H1 (cell line): ENCODE measurements around the gene PRICKLE1. TPM values are rescaled to one million over a fixed set of nuclear protein-coding genes. Genes with fewer than 3 reads are reported as not detected.
A peak's percentile ranks its signal among the peaks of the same experiment; 100 is the strongest.

ENCODE experiments used
- CTCF ChIA-PET: fragments of 300-600 bp; sonication (Branson Sonifier 250); formaldehyde crosslinking; loops from one replicate; lab custom pipeline; 2021; ENCODE audit not compliant: partially characterized antibody; lab: Charles Lee
- POLR2A ChIA-PET: fragments of 300-600 bp; sonication (Branson Sonifier 250); formaldehyde crosslinking; loops from one replicate; lab custom pipeline; 2021; ENCODE audit warnings: inconsistent platforms; ENCODE audit not compliant: partially characterized antibody; lab: Charles Lee
- DNase-seq, 2 experiments: peaks; one replicate each; pipeline versions ENCODE4 v3.0.0 to v3.0.0-alpha.2; 2010 to 2022; ENCODE audit warnings: low spot score in 2 of 2, low read depth in 1 of 2, mixed read lengths in 1 of 2
- FAIRE-seq: peaks from 2 replicates; lab custom pipeline; 2011; peaks lifted over from hg19 to GRCh38; lab: Jason Lieb, UNC
- H2AFZ ChIP-seq: 2 replicates; pipeline ENCODE4 v1.8.1; 2012; ENCODE audit warnings: low read length, inconsistent platforms
- H2AK5ac ChIP-seq: 2 replicates; pipeline ENCODE4 v1.6.1; 2013; ENCODE audit warnings: low read depth, low read length
- H2BK120ac ChIP-seq: replicated peaks from 2 replicates; pipeline ENCODE3; 2013; ENCODE audit warnings: low read depth, low read length, inconsistent platforms
- H2BK12ac ChIP-seq: 2 replicates; pipeline ENCODE4 v1.6.1; 2013; ENCODE audit warnings: low read depth, low read length
- H2BK15ac ChIP-seq: 2 replicates; pipeline ENCODE4 v1.6.1; 2013; ENCODE audit warnings: low read length
- H2BK20ac ChIP-seq: 2 replicates; pipeline ENCODE4 v1.6.1; 2013; ENCODE audit warnings: low read length
- H2BK5ac ChIP-seq: 2 replicates; pipeline ENCODE4 v1.6.1; 2013; ENCODE audit warnings: low read depth, low read length
- H3K14ac ChIP-seq: 2 replicates; pipeline ENCODE4 v1.6.1; 2013; ENCODE audit warnings: inconsistent platforms; ENCODE audit not compliant: insufficient read length
- H3K18ac ChIP-seq: 2 replicates; pipeline ENCODE4 v1.6.1; 2013; ENCODE audit warnings: low read length; ENCODE audit errors: extremely low read depth
- H3K23ac ChIP-seq: 2 replicates; pipeline ENCODE4 v1.6.1; 2013; ENCODE audit warnings: inconsistent platforms; ENCODE audit not compliant: insufficient read length
- H3K23me2 ChIP-seq: 2 replicates; pipeline ENCODE4 v1.6.1; 2013; ENCODE audit warnings: low read depth, low read length
- H3K27ac ChIP-seq: 2 replicates; pipeline ENCODE4 v1.6.1; 2011; ENCODE audit warnings: low read depth, low read length, inconsistent platforms
- H3K27me3 ChIP-seq, 4 experiments: replicated peaks in 1 of 4; 1 replicate in 1 of 4; 2 replicates in 3 of 4; pipeline versions ENCODE4 v1.6.1 to v1.8.1; 2011 to 2013; ENCODE audit warnings: low read length in 3 of 4, mild to moderate bottlenecking in 3 of 4, inconsistent platforms in 2 of 4, mixed read lengths in 2 of 4, moderate library complexity in 1 of 4; ENCODE audit not compliant: control insufficient read depth in 3 of 4, insufficient read depth in 3 of 4; ENCODE audit errors: extremely low read depth in 1 of 4
- H3K36me3 ChIP-seq, 4 experiments: 2 replicates each; pipeline versions ENCODE4 v1.6.1 to v1.8.1; 2011 to 2013; ENCODE audit warnings: mild to moderate bottlenecking in 4 of 4, low read length in 3 of 4, moderate library complexity in 2 of 4, control low read depth in 1 of 4, inconsistent platforms in 1 of 4; ENCODE audit not compliant: insufficient read depth in 4 of 4, control insufficient read depth in 2 of 4
- H3K4ac ChIP-seq: replicated peaks from 2 replicates; pipeline ENCODE3; 2013; ENCODE audit warnings: low read length, low read depth, mixed read lengths, inconsistent platforms; ENCODE audit not compliant: insufficient read length
- H3K4me1 ChIP-seq, 4 experiments: replicated peaks in 1 of 4; 1 replicate in 1 of 4; 2 replicates in 3 of 4; pipeline versions ENCODE4 v1.6.1 to v1.8.1; 2011 to 2013; ENCODE audit warnings: low read length in 3 of 4, inconsistent platforms in 2 of 4, mixed read lengths in 1 of 4; ENCODE audit not compliant: insufficient read depth in 4 of 4, control insufficient read depth in 3 of 4
- H3K4me2 ChIP-seq, 2 experiments: 2 replicates each; pipeline versions ENCODE4 v1.6.1 to v1.8.1; 2011 to 2013; ENCODE audit warnings: low read depth in 2 of 2, low read length in 2 of 2, control low read depth in 1 of 2, inconsistent platforms in 1 of 2, mild to moderate bottlenecking in 1 of 2; ENCODE audit not compliant: insufficient read depth in 1 of 2
- H3K4me3 ChIP-seq, 4 experiments: fragments of 200-600, 300-600 bp in 1 of 4; sonication (generic), shearing (Covaris generic), sonication (Bioruptor Twin) in 1 of 4; 2 replicates each; pipeline versions ENCODE4 v1.5.1 to v1.8.1; 2011 to 2016; ENCODE audit warnings: low read length in 4 of 4, low read depth in 3 of 4, control low read depth in 2 of 4, inconsistent platforms in 2 of 4, mild to moderate bottlenecking in 2 of 4, mixed read lengths in 1 of 4, moderate library complexity in 1 of 4; ENCODE audit not compliant: insufficient read depth in 2 of 4; ENCODE audit errors: extremely low read depth in 1 of 4
- H3K56ac ChIP-seq: replicated peaks from 2 replicates; pipeline ENCODE3; 2013; ENCODE audit warnings: low read depth, mild to moderate bottlenecking, mixed read lengths, low read length, inconsistent platforms; ENCODE audit not compliant: insufficient read length
- H3K79me1 ChIP-seq: 2 replicates; pipeline ENCODE4 v1.6.1; 2013; ENCODE audit warnings: low read depth, low read length, control low read depth
- H3K79me2 ChIP-seq, 2 experiments: 2 replicates each; pipeline versions ENCODE4 v1.6.1 to v1.8.1; 2012 to 2013; ENCODE audit warnings: low read length in 2 of 2, mild to moderate bottlenecking in 2 of 2, inconsistent platforms in 1 of 2; ENCODE audit not compliant: insufficient read depth in 2 of 2, control insufficient read depth in 1 of 2
- H3K9ac ChIP-seq, 4 experiments: replicated peaks in 1 of 4; 1 replicate in 1 of 4; 2 replicates in 3 of 4; pipeline versions ENCODE4 v1.6.1 to v1.8.1; 2011 to 2013; ENCODE audit warnings: low read depth in 3 of 4, low read length in 3 of 4, control low read depth in 2 of 4, mild to moderate bottlenecking in 2 of 4, moderate library complexity in 2 of 4, inconsistent platforms in 1 of 4; ENCODE audit errors: extremely low read depth in 1 of 4
- H3K9me3 ChIP-seq, 2 experiments: 2 replicates each; pipeline versions ENCODE4 v1.6.1 to v1.8.1; 2012 to 2013; ENCODE audit warnings: mild to moderate bottlenecking in 2 of 2, moderate library complexity in 2 of 2, control low read depth in 1 of 2, inconsistent platforms in 1 of 2, low read depth in 1 of 2, low read length in 1 of 2, mixed read lengths in 1 of 2; ENCODE audit not compliant: insufficient read depth in 2 of 2
- H4K20me1 ChIP-seq, 2 experiments: replicated peaks in 1 of 2; 2 replicates each; pipeline versions ENCODE3 to v1.8.1; 2011 to 2013; ENCODE audit warnings: inconsistent platforms in 2 of 2, low read length in 2 of 2, mild to moderate bottlenecking in 1 of 2; ENCODE audit not compliant: insufficient read depth in 2 of 2, control insufficient read depth in 1 of 2
- H4K5ac ChIP-seq: 2 replicates; pipeline ENCODE4 v1.6.1; 2013; ENCODE audit warnings: low read length, low read depth, mixed read lengths, inconsistent platforms; ENCODE audit not compliant: insufficient read length
- H4K8ac ChIP-seq: 2 replicates; pipeline ENCODE4 v1.8.0; 2013; ENCODE audit warnings: mild to moderate bottlenecking, moderate library complexity, low read length, inconsistent platforms; ENCODE audit not compliant: insufficient read depth; ENCODE audit errors: extremely low read depth
- H4K91ac ChIP-seq: replicated peaks from 2 replicates; pipeline ENCODE3; 2013; ENCODE audit warnings: low read length, mixed read lengths, inconsistent platforms; ENCODE audit not compliant: insufficient read length
- CTBP2 ChIP-seq: IDR thresholded peaks from 2 replicates; pipeline ENCODE4 v1.7.0; 2011; ENCODE audit warnings: borderline replicate concordance, mild to moderate bottlenecking, moderate library complexity, mixed read lengths, low read length; ENCODE audit not compliant: insufficient read depth, insufficient read length
- GABPA ChIP-seq: IDR thresholded peaks from 2 replicates; pipeline ENCODE4 v1.6.1; 2011; ENCODE audit warnings: mild to moderate bottlenecking, low read length, moderate library complexity, borderline replicate concordance; ENCODE audit not compliant: insufficient read depth
- HDAC6 ChIP-seq: IDR thresholded peaks from one replicate; pipeline ENCODE4 v1.7.1; 2012; ENCODE audit warnings: low read depth, mild to moderate bottlenecking, inconsistent platforms, low read length, moderate library complexity
- POLR2A ChIP-seq, 2 experiments: IDR thresholded peaks; 1 replicate in 1 of 2; 2 replicates in 1 of 2; pipeline ENCODE4 v1.6.1; 2011; ENCODE audit warnings: low read depth in 2 of 2, low read length in 2 of 2, mild to moderate bottlenecking in 2 of 2; ENCODE audit errors: control extremely low read depth in 1 of 2
- RXRA ChIP-seq: IDR thresholded peaks from 2 replicates; pipeline ENCODE4 v1.6.1; 2011; ENCODE audit warnings: low read depth, mild to moderate bottlenecking, low read length, moderate library complexity; ENCODE audit not compliant: insufficient read depth
- SIN3A ChIP-seq, 2 experiments: IDR thresholded peaks in 1 of 2; conservative IDR thresholded peaks in 1 of 2; 2 replicates each; pipeline ENCODE4 v1.6.1; 2011 to 2012; ENCODE audit warnings: low read length in 2 of 2, improper control_type of control experiment in 1 of 2, low read depth in 1 of 2, mild to moderate bottlenecking in 1 of 2
- SRF ChIP-seq: IDR thresholded peaks from 2 replicates; pipeline ENCODE4 v1.6.1; 2011; ENCODE audit warnings: mild to moderate bottlenecking, low read depth, low read length, moderate library complexity
- WGBS, 2 experiments: shearing (Covaris generic) in 1 of 2; methylation state at CpG; one replicate each; pipeline versions ENCODE4 v1.1.6 to v1.1.7; 2013 to 2015; ENCODE audit warnings: low lambda C conversion rate in 2 of 2, mixed read lengths in 2 of 2, inconsistent platforms in 1 of 2, low coverage in 1 of 2, missing lambda C conversion rate in 1 of 2; ENCODE audit not compliant: insufficient replicate concordance in 2 of 2, insufficient coverage in 1 of 2, insufficient read length in 1 of 2; ENCODE audit errors: extremely low coverage in 1 of 2, missing lambda C conversion rate in 1 of 2; 5-methylcytosine and 5-hydroxymethylcytosine counted together
- polyA plus RNA-seq, 7 experiments: library from polyadenylated mRNA; depleted of rRNA in 3 of 7; stranded (reverse) in 5 of 7; unstranded in 2 of 7; fragments of >200 nt in 5 of 7; fragments of 200-250 nt in 2 of 7; gene quantifications; 1 replicate in 5 of 7; 2 replicates in 1 of 7; 4 replicates in 1 of 7; pipeline versions ENCODE4 v1.2.1 to v1.2.3, GENCODE V29; 2011 to 2013; ENCODE audit warnings: missing spikeins in 2 of 7, mixed read lengths in 2 of 7
- total RNA-seq: library from RNA; stranded (reverse); fragmentation: NEBNext Ultra II Directional; extraction: Animal tissue kit (Norgen Biotek cat#: 25700); gene quantifications from 2 replicates; pipeline ENCODE4 v1.2.1, GENCODE V29; 2021

Gene PRICKLE1
- total and polyA plus RNA-seq, 2 of the 8 experiments (the other 6 are each of a cell fraction or from before 2014, with no cell fraction given): 14.0 to 22.4 TPM

DNA sequence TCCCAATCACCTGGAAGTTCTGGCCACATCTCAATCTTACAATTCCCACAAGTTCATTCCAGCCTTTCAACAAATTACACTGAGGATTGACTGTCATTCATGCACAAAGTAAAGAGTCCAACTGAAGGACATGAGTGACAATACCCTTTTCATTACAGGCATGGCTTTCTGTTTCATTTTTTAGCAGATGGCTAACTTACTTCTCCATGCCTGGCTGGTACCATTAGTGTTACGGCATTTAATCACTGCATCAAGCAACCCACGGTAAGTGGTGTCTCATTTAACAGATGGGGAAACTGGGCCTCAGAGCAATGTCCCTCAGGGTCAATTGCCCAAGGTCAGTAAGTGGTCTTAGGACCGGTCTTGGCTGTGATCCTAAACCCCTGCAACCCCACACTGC is 114.4 kb downstream of the PRICKLE1 start:
- Histone ChIP-seq H4K20me1 (peaks cover 13 to 15% of the 10 kb centered on the region in 2 experiments), H4K5ac (no peak overlapping the region), H3K36me3 (peaks cover 0 to 10% (median 3%) of the 10 kb centered on the region in 4 experiments; a peak in 2 of 8 replicates), H3K79me2 (peaks cover 6 to 88% of the 10 kb centered on the region in 2 experiments; a peak in 3 of 4 replicates), H2BK12ac (no peak overlapping the region), H3K23ac (no peak overlapping the region), H4K91ac (no peak overlapping the region), H2AFZ (no peak overlapping the region), H3K56ac (no peak overlapping the region), H4K8ac (no peak overlapping the region), H3K4me1 (peaks cover 2 to 10% (median 3%) of the 10 kb centered on the region in 4 experiments; a peak in 5 of 7 replicates), H2BK5ac (no peak overlapping the region), H3K18ac (no peak overlapping the region), H3K14ac (no peak overlapping the region), H3K9me3 (no peaks in the 10 kb centered on the region), H3K4me3 (no peak overlapping the region), H3K4me2 (peak overlapping the region in 1 of 2 experiments; percentile 5; a peak in 2 of 4 replicates), H3K27ac (no peak overlapping the region), H3K79me1 (peaks cover 4% of the 10 kb centered on the region), H3K9ac (no peak overlapping the region), H3K23me2 (no peaks in the 10 kb centered on the region), H3K27me3 (no peaks in the 10 kb centered on the region), H2BK20ac (no peak overlapping the region), H2BK120ac (no peak overlapping the region), H2AK5ac (no peak overlapping the region), H2BK15ac (no peak overlapping the region), H3K4ac (no peak overlapping the region)
- WGBS, 2 experiments: 97% methylated on average over 3 of the region's 3 CpGs; no CpG with 5 or more reads in 1 of the 2 experiments
- no peak for FAIRE-seq
- ChIA-PET CTCF (interaction anchor here (0.7 to 1.5 kb wide), 2 partner anchors 8 to 270 kb away, joined by 3 to 8 read pairs; no protein-coding TSS in a partner anchor), POLR2A (interaction anchor here (1.0 to 3.0 kb wide), 5 partner anchors 9 to 584 kb away, joined by 3 to 21 read pairs (median 4); no protein-coding TSS in a partner anchor)
- TF ChIP-seq HDAC6: no peak
- no peak for TF ChIP-seq POLR2A (IDR thresholded peaks at IDR 0.05; ENCODE audit: control extremely low read depth in 1 of 2, low read depth in 2 of 2, low read length in 2 of 2)
- no peak for TF ChIP-seq RXRA
- no peak for TF ChIP-seq SRF
- TF ChIP-seq SIN3A (conservative IDR thresholded peaks at IDR 0.05 in 1 of 2, IDR thresholded peaks at IDR 0.05 in 1 of 2; ENCODE audit: low read depth in 1 of 2, low read length in 2 of 2): no peak
- no peak for TF ChIP-seq CTBP2
- TF ChIP-seq GABPA: no peak
- DNase-seq: no peak
